ENCODE measurements around the gene GPRC5B.

GPRC5B gene

GRCh38 chr16:19846436-19846835 is 38.2 kb downstream of the GPRC5B start:
- Mint-ChIP-seq H3K27me3 (no peaks in the 10 kb centered on the region), H3K36me3 (no peaks in the 10 kb centered on the region), H3K27ac (no peak overlapping the region), H3K9me3 (no peaks in the 10 kb centered on the region), H3K4me1 (peaks cover 3% of the 10 kb centered on the region), H3K4me3 (no peak overlapping the region)

GRCh38 chr16:19844945-19845641 is 39.6 kb downstream of the GPRC5B start:
- Mint-ChIP-seq H3K4me1 (peaks cover 3% of the 10 kb centered on the region), H3K9me3 (no peaks in the 10 kb centered on the region), H3K36me3 (no peaks in the 10 kb centered on the region), H3K27me3 (no peaks in the 10 kb centered on the region), H3K4me3 (no peak overlapping the region), H3K27ac (no peak overlapping the region)

- Mint-ChIP-seq H3K27me3 (no peaks in the 10 kb centered on the region), H3K27ac (no peak overlapping the region), H3K4me1 (peaks cover 3% of the 10 kb centered on the region), H3K9me3 (no peaks in the 10 kb centered on the region), H3K4me3 (no peak overlapping the region), H3K36me3 (no peaks in the 10 kb centered on the region)
Measured at GRCh38 chr16:19843371-19843770, 41.3 kb downstream of the GPRC5B start.

GRCh38 chr16:19842426-19843157 is 42.1 kb downstream of the GPRC5B start:
- peaks cover 2% of the 10 kb centered on the region for H3K36me3 Mint-ChIP-seq
- H3K4me3 Mint-ChIP-seq: no peak overlapping the region
- H3K27ac Mint-ChIP-seq: no peak overlapping the region
- H3K27me3 Mint-ChIP-seq: no peaks in the 10 kb centered on the region
- no peaks in the 10 kb centered on the region for H3K9me3 Mint-ChIP-seq
- H3K4me1 Mint-ChIP-seq: peaks cover 3% of the 10 kb centered on the region

- H3K27ac Mint-ChIP-seq: no peak overlapping the region
- H3K4me3 Mint-ChIP-seq: no peak overlapping the region
- no peaks in the 10 kb centered on the region for H3K27me3 Mint-ChIP-seq
- H3K4me1 Mint-ChIP-seq: peaks cover 3% of the 10 kb centered on the region
- H3K9me3 Mint-ChIP-seq: no peaks in the 10 kb centered on the region
- peaks cover 2% of the 10 kb centered on the region for H3K36me3 Mint-ChIP-seq
Measured at GRCh38 chr16:19841184-19841583, 43.5 kb downstream of the GPRC5B start.

- Mint-ChIP-seq H3K36me3 (peaks cover 2% of the 10 kb centered on the region), H3K4me1 (peaks cover 3% of the 10 kb centered on the region), H3K9me3 (no peaks in the 10 kb centered on the region), H3K27ac (no peak overlapping the region), H3K4me3 (no peak overlapping the region), H3K27me3 (no peaks in the 10 kb centered on the region)
Measured at GRCh38 chr16:19840524-19841110, 44.0 kb downstream of the GPRC5B start.

- peaks cover 2% of the 10 kb centered on the region for H3K36me3 Mint-ChIP-seq
- no peak overlapping the region for H3K4me3 Mint-ChIP-seq
- H3K27me3 Mint-ChIP-seq: no peaks in the 10 kb centered on the region
- no peaks in the 10 kb centered on the region for H3K9me3 Mint-ChIP-seq
- H3K27ac Mint-ChIP-seq: no peak overlapping the region
- H3K4me1 Mint-ChIP-seq: no peaks in the 10 kb centered on the region
Measured at GRCh38 chr16:19837984-19838707, 46.5 kb downstream of the GPRC5B start.

GRCh38 chr16:19837331-19837980 is 47.2 kb downstream of the GPRC5B start:
- Mint-ChIP-seq H3K4me1 (no peaks in the 10 kb centered on the region), H3K36me3 (peaks cover 2% of the 10 kb centered on the region), H3K9me3 (no peaks in the 10 kb centered on the region), H3K27me3 (no peaks in the 10 kb centered on the region), H3K4me3 (no peak overlapping the region), H3K27ac (no peak overlapping the region)

GRCh38 chr16:19835968-19836421 is 48.7 kb downstream of the GPRC5B start:
- no peaks in the 10 kb centered on the region for H3K4me1 Mint-ChIP-seq

GRCh38 chr16:19835196-19835595 is 49.5 kb downstream of the GPRC5B start:
- no peak overlapping the region for H3K27ac Mint-ChIP-seq
- H3K27me3 Mint-ChIP-seq: no peaks in the 10 kb centered on the region
- peaks cover 2% of the 10 kb centered on the region for H3K36me3 Mint-ChIP-seq
- H3K9me3 Mint-ChIP-seq: no peaks in the 10 kb centered on the region
- H3K4me3 Mint-ChIP-seq: no peak overlapping the region
- H3K4me1 Mint-ChIP-seq: no peaks in the 10 kb centered on the region

More at GRCh38 chr16:19835968-19836421, 48.7 kb downstream of the GPRC5B start:
- peaks cover 2% of the 10 kb centered on the region for H3K36me3 Mint-ChIP-seq
- no peak overlapping the region for H3K27ac Mint-ChIP-seq
- H3K9me3 Mint-ChIP-seq: no peaks in the 10 kb centered on the region
- no peak overlapping the region for H3K4me3 Mint-ChIP-seq
- no peaks in the 10 kb centered on the region for H3K27me3 Mint-ChIP-seq

GRCh38 chr16:19833581-19833980 is 51.1 kb downstream of the GPRC5B start:
- Mint-ChIP-seq H3K4me3 (no peak overlapping the region), H3K9me3 (no peaks in the 10 kb centered on the region), H3K27ac (no peak overlapping the region), H3K36me3 (peaks cover 2% of the 10 kb centered on the region), H3K27me3 (no peaks in the 10 kb centered on the region), H3K4me1 (no peaks in the 10 kb centered on the region)

GRCh38 chr16:19833176-19833575 is 51.5 kb downstream of the GPRC5B start:
- Mint-ChIP-seq H3K9me3 (no peaks in the 10 kb centered on the region), H3K27ac (no peak overlapping the region), H3K27me3 (no peaks in the 10 kb centered on the region), H3K4me3 (no peak overlapping the region), H3K4me1 (no peaks in the 10 kb centered on the region), H3K36me3 (peaks cover 2% of the 10 kb centered on the region)

GRCh38 chr16:19831678-19832077 is 53.0 kb downstream of the GPRC5B start:
- no peaks in the 10 kb centered on the region for H3K36me3 Mint-ChIP-seq
- no peaks in the 10 kb centered on the region for H3K4me1 Mint-ChIP-seq
- no peaks in the 10 kb centered on the region for H3K9me3 Mint-ChIP-seq
- H3K27me3 Mint-ChIP-seq: no peaks in the 10 kb centered on the region
- no peak overlapping the region for H3K27ac Mint-ChIP-seq
- H3K4me3 Mint-ChIP-seq: no peak overlapping the region

GRCh38 chr16:19830902-19831560 is 53.6 kb downstream of the GPRC5B start:
- Mint-ChIP-seq H3K36me3 (no peaks in the 10 kb centered on the region), H3K4me3 (no peak overlapping the region), H3K27ac (no peak overlapping the region), H3K4me1 (no peaks in the 10 kb centered on the region), H3K9me3 (no peaks in the 10 kb centered on the region), H3K27me3 (no peaks in the 10 kb centered on the region)
